ENCODE data around the gene C9orf152. TPM values are rescaled to one million over a fixed set of nuclear protein-coding genes. Genes with fewer than 3 reads are reported as not detected.

The C9orf152 gene
- total and polyA plus RNA-seq, 10 of the 15 experiments (the other 5 are each of a cell fraction or from before 2014, with no cell fraction given), result 0.04 TPM; not detected in 9

- TF ChIP-seq YBX1 (IDR thresholded peaks at IDR 0.05) (no peak), CBFB (IDR thresholded peaks at IDR 0.05; ENCODE audit: low read depth) (no peak), SPI1 (IDR thresholded peaks at IDR 0.05; ENCODE audit: borderline replicate concordance, insufficient read depth, low read depth, low read length) (no peak)
- TF ChIP-seq, protein P1, sequence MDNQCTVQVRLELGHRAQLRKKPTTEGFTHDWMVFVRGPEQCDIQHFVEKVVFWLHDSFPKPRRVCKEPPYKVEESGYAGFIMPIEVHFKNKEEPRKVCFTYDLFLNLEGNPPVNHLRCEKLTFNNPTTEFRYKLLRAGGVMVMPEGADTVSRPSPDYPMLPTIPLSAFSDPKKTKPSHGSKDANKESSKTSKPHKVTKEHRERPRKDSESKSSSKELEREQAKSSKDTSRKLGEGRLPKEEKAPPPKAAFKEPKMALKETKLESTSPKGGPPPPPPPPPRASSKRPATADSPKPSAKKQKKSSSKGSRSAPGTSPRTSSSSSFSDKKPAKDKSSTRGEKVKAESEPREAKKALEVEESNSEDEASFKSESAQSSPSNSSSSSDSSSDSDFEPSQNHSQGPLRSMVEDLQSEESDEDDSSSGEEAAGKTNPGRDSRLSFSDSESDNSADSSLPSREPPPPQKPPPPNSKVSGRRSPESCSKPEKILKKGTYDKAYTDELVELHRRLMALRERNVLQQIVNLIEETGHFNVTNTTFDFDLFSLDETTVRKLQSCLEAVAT (IDR thresholded peaks at IDR 0.05), result no peak
- TF ChIP-seq, protein P2, sequence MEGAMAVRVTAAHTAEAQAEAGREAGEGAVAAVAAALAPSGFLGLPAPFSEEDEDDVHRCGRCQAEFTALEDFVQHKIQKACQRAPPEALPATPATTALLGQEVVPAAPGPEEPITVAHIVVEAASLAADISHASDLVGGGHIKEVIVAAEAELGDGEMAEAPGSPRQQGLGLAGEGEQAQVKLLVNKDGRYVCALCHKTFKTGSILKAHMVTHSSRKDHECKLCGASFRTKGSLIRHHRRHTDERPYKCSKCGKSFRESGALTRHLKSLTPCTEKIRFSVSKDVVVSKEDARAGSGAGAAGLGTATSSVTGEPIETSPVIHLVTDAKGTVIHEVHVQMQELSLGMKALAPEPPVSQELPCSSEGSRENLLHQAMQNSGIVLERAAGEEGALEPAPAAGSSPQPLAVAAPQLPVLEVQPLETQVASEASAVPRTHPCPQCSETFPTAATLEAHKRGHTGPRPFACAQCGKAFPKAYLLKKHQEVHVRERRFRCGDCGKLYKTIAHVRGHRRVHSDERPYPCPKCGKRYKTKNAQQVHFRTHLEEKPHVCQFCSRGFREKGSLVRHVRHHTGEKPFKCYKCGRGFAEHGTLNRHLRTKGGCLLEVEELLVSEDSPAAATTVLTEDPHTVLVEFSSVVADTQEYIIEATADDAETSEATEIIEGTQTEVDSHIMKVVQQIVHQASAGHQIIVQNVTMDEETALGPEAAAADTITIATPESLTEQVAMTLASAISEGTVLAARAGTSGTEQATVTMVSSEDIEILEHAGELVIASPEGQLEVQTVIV (IDR thresholded peaks at IDR 0.05; ENCODE audit: borderline replicate concordance, partially characterized antibody), result no peak
Measured at GRCh38 chr9:110187126-110187525, 20.8 kb downstream of the C9orf152 start (continued).

- CTCF ChIA-PET, result interaction anchor here (2.3 to 5.4 kb wide), 3 partner anchors 13 to 437 kb away, joined by 5 to 65 read pairs (median 57); no protein-coding TSS in a partner anchor
- Histone ChIP-seq H3K4me3 (no peak overlapping the region), H3K9ac (ENCODE audit: control insufficient read depth, insufficient read depth, low read length) (no peak overlapping the region), H3K9me3 (replicated peaks; ENCODE audit: control insufficient read depth, insufficient read depth, low read length) (no peaks in the 10 kb centered on the region), H3K27ac (ENCODE audit: control insufficient read depth, insufficient read depth) (no peak overlapping the region), H3K27me3 (replicated peaks in 1 of 2; ENCODE audit: control insufficient read depth in 2 of 2, insufficient read depth in 2 of 2, low read length in 1 of 2) (no peaks in the 10 kb centered on the region), H3K36me3 (ENCODE audit: control insufficient read depth in 2 of 2, insufficient read depth in 2 of 2, low read length in 1 of 2) (no peaks in the 10 kb centered on the region), H2AFZ (ENCODE audit: control insufficient read depth, low read depth, low read length) (no peak overlapping the region), H3K4me2 (ENCODE audit: control insufficient read depth, insufficient read depth) (no peak overlapping the region), H4K20me1 (ENCODE audit: control insufficient read depth, insufficient read depth) (no peaks in the 10 kb centered on the region), H3K79me2 (ENCODE audit: control insufficient read depth, insufficient read depth, low read length) (no peaks in the 10 kb centered on the region), H3K4me1 (ENCODE audit: control insufficient read depth, insufficient read depth, low read length) (no peaks in the 10 kb centered on the region)
- POLR2A ChIA-PET, result no interaction called here
- WGBS (ENCODE audit: insufficient coverage, insufficient replicate concordance, low lambda C conversion rate, missing lambda C conversion rate), result 42% methylated on average over 2 of the region's 2 CpGs
- no TSS peak for BruUV-seq (replicated peaks)
- in situ Hi-C loops (cut with MboI) (loop anchor here (25.0 kb wide), 1 partner anchor 1126 kb away; no protein-coding TSS in a partner anchor), intact Hi-C loops (cut with micrococcal nuclease; ENCODE audit: unreplicated experiment) (loop anchor here (10.0 kb wide), 1 partner anchor 1109 kb away; no protein-coding TSS in a partner anchor)
- RAD21 ChIA-PET (ENCODE audit: unreplicated experiment), result interaction anchor here (1.6 to 4.0 kb wide), 3 partner anchors 283 to 437 kb away, joined by 5 to 24 read pairs (median 17); no protein-coding TSS in a partner anchor
- no peak for FAIRE-seq
- SMC1A ChIA-PET (ENCODE audit: uncharacterized antibody, unreplicated experiment), result interaction anchor here (0.7 to 4.2 kb wide), 3 partner anchors 31 to 496 kb away, joined by 4 to 53 read pairs (median 8); no protein-coding TSS in a partner anchor
- DNase-seq (ENCODE audit: low read depth, low spot score), result no peak
- ATAC-seq, result no peak
- TF ChIP-seq SPI1 (IDR thresholded peaks at IDR 0.05; ENCODE audit: borderline replicate concordance, insufficient read depth, low read depth, low read length), result no peak
- no peak for TF ChIP-seq MYC (IDR thresholded peaks at IDR 0.05; ENCODE audit: insufficient read depth, insufficient read length, insufficient replicate concordance, low read length, severe bottlenecking)
- TF ChIP-seq FOXM1 (IDR thresholded peaks at IDR 0.05; ENCODE audit: low read depth, low read length), result no peak
- no peak for TF ChIP-seq RFX5 (IDR thresholded peaks at IDR 0.05; ENCODE audit: low read depth, low read length)
- TF ChIP-seq, protein P3, sequence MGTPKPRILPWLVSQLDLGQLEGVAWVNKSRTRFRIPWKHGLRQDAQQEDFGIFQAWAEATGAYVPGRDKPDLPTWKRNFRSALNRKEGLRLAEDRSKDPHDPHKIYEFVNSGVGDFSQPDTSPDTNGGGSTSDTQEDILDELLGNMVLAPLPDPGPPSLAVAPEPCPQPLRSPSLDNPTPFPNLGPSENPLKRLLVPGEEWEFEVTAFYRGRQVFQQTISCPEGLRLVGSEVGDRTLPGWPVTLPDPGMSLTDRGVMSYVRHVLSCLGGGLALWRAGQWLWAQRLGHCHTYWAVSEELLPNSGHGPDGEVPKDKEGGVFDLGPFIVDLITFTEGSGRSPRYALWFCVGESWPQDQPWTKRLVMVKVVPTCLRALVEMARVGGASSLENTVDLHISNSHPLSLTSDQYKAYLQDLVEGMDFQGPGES (IDR thresholded peaks at IDR 0.05), result no peak
- TF ChIP-seq ATF7 (IDR thresholded peaks at IDR 0.05; ENCODE audit: low read depth), result no peak
- TF ChIP-seq, protein P4, sequence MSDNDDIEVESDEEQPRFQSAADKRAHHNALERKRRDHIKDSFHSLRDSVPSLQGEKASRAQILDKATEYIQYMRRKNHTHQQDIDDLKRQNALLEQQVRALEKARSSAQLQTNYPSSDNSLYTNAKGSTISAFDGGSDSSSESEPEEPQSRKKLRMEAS (IDR thresholded peaks at IDR 0.05; ENCODE audit: low read depth, low read length), result no peak
- TF ChIP-seq ZZZ3 (IDR thresholded peaks at IDR 0.05; ENCODE audit: control insufficient read depth, insufficient read length, low read depth), result no peak
- TF ChIP-seq CBFB (IDR thresholded peaks at IDR 0.05; ENCODE audit: low read depth), result no peak
- no peak for TF ChIP-seq NR2C2 (IDR thresholded peaks at IDR 0.05; ENCODE audit: borderline replicate concordance, control insufficient read depth, insufficient read length, low read depth)
- TF ChIP-seq IKZF1 (conservative IDR thresholded peaks at IDR 0.05), result no peak
- TF ChIP-seq POLR2A (IDR thresholded peaks at IDR 0.05; ENCODE audit: low read depth, low read length), result no peak
- no peak for TF ChIP-seq EGR1 (IDR thresholded peaks at IDR 0.05; ENCODE audit: borderline replicate concordance in 1 of 2, low read depth in 2 of 2, low read length in 2 of 2)
- no peak for TF ChIP-seq CBX3 (IDR thresholded peaks at IDR 0.05; ENCODE audit: borderline replicate concordance, low read depth)
- TF ChIP-seq ZNF217 (IDR thresholded peaks at IDR 0.05), result no peak
- no peak for TF ChIP-seq ZSCAN29 (IDR thresholded peaks at IDR 0.05)
Measured at GRCh38 chr9:110186254-110186653, 21.7 kb downstream of the C9orf152 start.

All from GM12878 (cell line).